Spinal cord (tissue), 10 donors: Measurements from ENCODE around the gene NEK6. TPM values are rescaled to one million over a fixed set of nuclear protein-coding genes. Genes with fewer than 3 reads are reported as not detected.
"Not testable (repeated sequence)": the region's sequence is repeated elsewhere in the genome, so short reads cannot be mapped to it uniquely, and the experiment has no call there.

ENCODE experiments used
- DNase-seq, 6 donors: peaks; one replicate each; pipeline versions ENCODE4 v3.0.0 to v3.0.0-alpha.2; 2013 to 2015; ENCODE audit warnings: low spot score in 6 of 6, low read depth in 4 of 6
- H3K27ac ChIP-seq: one replicate; pipeline ENCODE4 v1.5.1; 2013; ENCODE audit warnings: low read depth, low read length, control low read depth
- H3K27me3 ChIP-seq: one replicate; pipeline ENCODE4 v1.6.1; 2013; ENCODE audit warnings: low read length; ENCODE audit not compliant: control insufficient read depth, insufficient read depth
- H3K36me3 ChIP-seq: one replicate; pipeline ENCODE4 v1.6.1; 2013; ENCODE audit warnings: low read length; ENCODE audit not compliant: control insufficient read depth, insufficient read depth
- H3K4me1 ChIP-seq: one replicate; pipeline ENCODE4 v1.6.1; 2013; ENCODE audit warnings: low read length; ENCODE audit not compliant: control insufficient read depth, insufficient read depth
- H3K4me3 ChIP-seq: one replicate; pipeline ENCODE4 v1.5.1; 2013; ENCODE audit warnings: low read depth, low read length, control low read depth
- H3K9me3 ChIP-seq: one replicate; pipeline ENCODE4 v1.6.1; 2013; ENCODE audit warnings: low read length; ENCODE audit not compliant: control insufficient read depth, insufficient read depth
- WGBS: methylation state at CpG from one replicate; pipeline ENCODE4 v1.1.5; 2013; ENCODE audit warnings: missing lambda C conversion rate; ENCODE audit not compliant: insufficient coverage; 5-methylcytosine and 5-hydroxymethylcytosine counted together
- polyA plus RNA-seq, 2 donors: library from polyadenylated mRNA; unstranded; fragments of 120-200 nt; gene quantifications; one replicate each; pipeline ENCODE4 v1.2.1, GENCODE V29; 2013; ENCODE audit not compliant: insufficient read length in 2 of 2
- total RNA-seq, 2 donors: library from RNA; depleted of rRNA in 1 of 2; stranded (reverse); fragments of 120-200 nt in 1 of 2; fragments of >200 nt in 1 of 2; gene quantifications; one replicate each; pipeline versions ENCODE4 v1.2.3 to v1.2.4, GENCODE V29; 2013 to 2014
- donor health status: healthy.

Gene NEK6
- total and polyA plus RNA-seq, 4 donors, result 26.1 to 39.0 (median 30.4) TPM

GRCh38 chr9:124222918-124223720, 34.6 kb upstream of the NEK6 start:
- no peaks in the 10 kb centered on the region for H3K36me3 ChIP-seq
- H3K4me1 ChIP-seq, result peaks cover 26% of the 10 kb centered on the region
- no peak overlapping the region for H3K27ac ChIP-seq
- peak in 2 of 6 donors; percentile 10 to 59 for DNase-seq
- H3K4me3 ChIP-seq, result no peak overlapping the region
- H3K9me3 ChIP-seq, result no peaks in the 10 kb centered on the region
- no peaks in the 10 kb centered on the region for H3K27me3 ChIP-seq
- WGBS, result 74% methylated on average over 10 of the region's 10 CpGs

GRCh38 chr9:124225945-124226344, 31.8 kb upstream of the NEK6 start:
- H3K27me3 ChIP-seq, result no peaks in the 10 kb centered on the region
- H3K4me1 ChIP-seq, result peaks cover 12% of the 10 kb centered on the region
- no peaks in the 10 kb centered on the region for H3K9me3 ChIP-seq
- DNase-seq, result no peak
- H3K36me3 ChIP-seq, result no peaks in the 10 kb centered on the region
- no peak overlapping the region for H3K27ac ChIP-seq
- H3K4me3 ChIP-seq, result no peak overlapping the region

- no peak for DNase-seq
- no peak overlapping the region for H3K27ac ChIP-seq
- H3K36me3 ChIP-seq, result no peaks in the 10 kb centered on the region
- H3K27me3 ChIP-seq, result no peaks in the 10 kb centered on the region
- H3K9me3 ChIP-seq, result no peaks in the 10 kb centered on the region
- no peak overlapping the region for H3K4me3 ChIP-seq
- peaks cover 2% of the 10 kb centered on the region for H3K4me1 ChIP-seq
- WGBS, result 80% methylated on average over 1 of the region's 2 CpGs
Observed at GRCh38 chr9:124228516-124228915, 29.2 kb upstream of the NEK6 start.

- Histone ChIP-seq H3K4me3 (no peak overlapping the region), H3K4me1 (no peaks in the 10 kb centered on the region), H3K36me3 (no peaks in the 10 kb centered on the region), H3K27ac (no peak overlapping the region), H3K9me3 (no peaks in the 10 kb centered on the region), H3K27me3 (no peaks in the 10 kb centered on the region)
- WGBS, result 100% methylated on average over 2 of the region's 8 CpGs
- DNase-seq, result no peak
Observed at GRCh38 chr9:124231095-124231737, 26.5 kb upstream of the NEK6 start.

GRCh38 chr9:124238546-124239140, 19.1 kb upstream of the NEK6 start:
- DNase-seq, result no peak
- Histone ChIP-seq H3K27ac (no peak overlapping the region), H3K4me1 (peaks cover 5% of the 10 kb centered on the region), H3K9me3 (no peaks in the 10 kb centered on the region), H3K36me3 (no peaks in the 10 kb centered on the region), H3K4me3 (no peak overlapping the region), H3K27me3 (no peaks in the 10 kb centered on the region)
- 80% methylated on average over 2 of the region's 5 CpGs for WGBS

- H3K36me3 ChIP-seq, result no peaks in the 10 kb centered on the region
Observed at GRCh38 chr9:124239249-124240073, 18.3 kb upstream of the NEK6 start.

GRCh38 chr9:124242331-124243194, 15.2 kb upstream of the NEK6 start:
- peak overlapping the region; percentile 17 for H3K27ac ChIP-seq
- H3K27me3 ChIP-seq, result no peaks in the 10 kb centered on the region
- no peaks in the 10 kb centered on the region for H3K9me3 ChIP-seq
- no peaks in the 10 kb centered on the region for H3K36me3 ChIP-seq
- peak in 2 of 6 donors; percentile 45 to 70 for DNase-seq
- H3K4me3 ChIP-seq, result no peak overlapping the region
- H3K4me1 ChIP-seq, result peaks cover 5% of the 10 kb centered on the region
- 39% methylated on average over 16 of the region's 24 CpGs for WGBS

More at GRCh38 chr9:124239249-124240073, 18.3 kb upstream of the NEK6 start:
- no peak for DNase-seq
- Histone ChIP-seq H3K9me3 (no peaks in the 10 kb centered on the region), H3K27me3 (no peaks in the 10 kb centered on the region), H3K27ac (no peak overlapping the region), H3K4me3 (no peak overlapping the region), H3K4me1 (peaks cover 5% of the 10 kb centered on the region)
- WGBS, result 68% methylated on average over 6 of the region's 7 CpGs

- WGBS, result 100% methylated on average over 4 of the region's 5 CpGs
- not testable (repeated sequence) for DNase-seq, H3K4me3 ChIP-seq, H3K27ac ChIP-seq, H3K36me3 ChIP-seq, H3K9me3 ChIP-seq, H3K27me3 ChIP-seq
- peaks cover 13% of the 10 kb centered on the region for H3K4me1 ChIP-seq
Observed at GRCh38 chr9:124247393-124247792, 10.4 kb upstream of the NEK6 start.

GRCh38 chr9:124248066-124248465, 9.7 kb upstream of the NEK6 start:
- no peak overlapping the region for H3K4me3 ChIP-seq
- DNase-seq, result no peak
- no peaks in the 10 kb centered on the region for H3K27me3 ChIP-seq
- H3K27ac ChIP-seq, result no peak overlapping the region
- H3K4me1 ChIP-seq, result peaks cover 10% of the 10 kb centered on the region
- no peaks in the 10 kb centered on the region for H3K9me3 ChIP-seq
- no peaks in the 10 kb centered on the region for H3K36me3 ChIP-seq
- WGBS, result 60% methylated on average over 3 of the region's 3 CpGs
